HG03175 (cell line): ENCODE measurements around the gene HCAR1.
A peak's percentile ranks its signal among the peaks of the same experiment; 100 is the strongest.
"Not testable (repeated sequence)": the region's sequence is repeated elsewhere in the genome, so short reads cannot be mapped to it uniquely, and the experiment has no call there.

Experiments used
- ATAC-seq: cut with Tn5 transposase; IDR thresholded peaks from one replicate; pipeline ENCODE4 v1.9.1; 2021; ENCODE audit warnings: mild to moderate bottlenecking, moderate library complexity; ENCODE audit not compliant: unreplicated experiment

The HCAR1 gene

GRCh38 chr12:122730215-122731014 lies at the start of gene HCAR1:
HCAR1 (minus strand) TSS chr12:122730844; CDS start chr12:122730339, 505 bp downstream.
- no peak for ATAC-seq

- no peak for ATAC-seq
Observed at GRCh38 chr12:122757568-122757967, 26.9 kb upstream of the HCAR1 start.

GRCh38 chr12:122754790-122755189 lies 24.1 kb upstream of the HCAR1 start:
- no peak for ATAC-seq

- ATAC-seq, result no peak
Observed at GRCh38 chr12:122753319-122753650, 22.6 kb upstream of the HCAR1 start.

- ATAC-seq, result peak; percentile 91
Observed at GRCh38 chr12:122752464-122753318, 22.0 kb upstream of the HCAR1 start, which contains the start of gene DENR. DENR (plus strand) TSS chr12:122752824; CDS start chr12:122753702, 878 bp downstream.

- not testable (repeated sequence) for ATAC-seq
Observed at GRCh38 chr12:122750781-122751515, 20.3 kb upstream of the HCAR1 start.

GRCh38 chr12:122749569-122750332 lies 19.1 kb upstream of the HCAR1 start:
- no peak for ATAC-seq

GRCh38 chr12:122747224-122748135 lies 16.8 kb upstream of the HCAR1 start:
- ATAC-seq, result no peak

- no peak for ATAC-seq
Observed at GRCh38 chr12:122743895-122744525, 13.4 kb upstream of the HCAR1 start.

- no peak for ATAC-seq
Observed at GRCh38 chr12:122740351-122740750, 9.7 kb upstream of the HCAR1 start.

GRCh38 chr12:122738571-122738970 lies 7.9 kb upstream of the HCAR1 start:
- no peak for ATAC-seq

- no peak for ATAC-seq
Observed at GRCh38 chr12:122732611-122733010, 2.0 kb upstream of the HCAR1 start.

- no peak for ATAC-seq
Observed at GRCh38 chr12:122732170-122732569, 1.5 kb upstream of the HCAR1 start.

GRCh38 chr12:122729583-122730214 lies 945 bp downstream of the HCAR1 start:
- no peak for ATAC-seq

GRCh38 chr12:122726080-122726558 lies 4.5 kb downstream of the HCAR1 start:
- ATAC-seq, result no peak

- ATAC-seq, result no peak
Observed at GRCh38 chr12:122725452-122726079, 5.1 kb downstream of the HCAR1 start.

GRCh38 chr12:122724641-122725243 lies 5.9 kb downstream of the HCAR1 start:
- peak; percentile 55 for ATAC-seq
